K562 treated with DMSO at 1 percent for 24 hours (cell line): Measurements from ENCODE around the gene ZNF853. TPM values are rescaled to one million over a fixed set of nuclear protein-coding genes. Genes with fewer than 3 reads are reported as not detected.

Experiments
- total RNA-seq: library from RNA; unstranded; fragments of 300-600 nt; gene quantifications from 2 replicates; pipeline ENCODE4 v1.2.3, GENCODE V29; 2022; ENCODE audit warnings: low read depth; ENCODE audit not compliant: insufficient read depth

Gene ZNF853
- 0.10 and 0.20 TPM in 2 replicates for total RNA-seq

DNA sequence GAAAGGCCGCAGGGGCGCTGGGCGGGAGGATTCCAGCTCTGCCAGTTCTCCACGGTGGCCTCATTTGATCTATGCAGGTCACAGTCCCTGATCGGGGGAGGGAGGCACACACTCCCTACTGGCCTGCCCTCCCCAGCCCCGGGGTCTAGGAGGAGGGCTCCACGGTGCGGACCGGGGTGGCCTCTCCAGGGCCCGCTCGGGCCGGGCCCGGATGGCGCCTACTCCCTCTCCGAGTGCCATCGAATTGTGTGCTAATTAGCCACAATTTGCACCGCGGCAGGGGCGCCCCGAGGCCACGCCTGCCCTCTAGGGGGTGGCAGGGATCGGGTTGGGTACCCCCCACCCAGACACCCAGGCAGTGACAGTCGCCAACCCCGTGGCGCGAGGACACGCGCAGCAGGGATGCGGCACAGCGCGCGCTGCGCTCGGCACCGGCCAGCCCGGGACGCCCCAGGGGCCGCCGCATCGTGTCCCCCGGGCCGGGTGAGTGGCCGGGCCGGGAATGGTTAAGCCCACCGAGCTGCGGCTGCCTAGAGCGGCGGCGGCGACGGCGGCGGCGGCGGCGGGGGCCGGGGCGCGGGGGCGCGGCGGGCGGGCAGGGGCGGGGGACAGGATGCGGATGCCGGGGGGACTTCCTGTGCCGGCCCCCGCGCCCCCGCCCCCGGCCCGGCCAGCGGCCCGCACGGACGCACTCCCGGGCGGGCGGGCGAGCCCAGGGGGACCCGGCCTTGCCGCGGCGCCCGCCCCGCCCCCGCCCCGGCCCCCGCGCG is at the start of gene ZNF853:
Gene ZNF853 (plus strand): TSS at position 658 of the 770 bp plus-strand sequence. CDS start 565 bp downstream, outside the sequence.

GRCh38 chr7:6577369-6578113 is 37.9 kb upstream of the ZNF853 start, which contains the start of gene ZDHHC4:
TSS of gene ZDHHC4 (plus strand) at chr7:6577454. CDS start at chr7:6580562, 3,108 bp downstream.

DNA sequence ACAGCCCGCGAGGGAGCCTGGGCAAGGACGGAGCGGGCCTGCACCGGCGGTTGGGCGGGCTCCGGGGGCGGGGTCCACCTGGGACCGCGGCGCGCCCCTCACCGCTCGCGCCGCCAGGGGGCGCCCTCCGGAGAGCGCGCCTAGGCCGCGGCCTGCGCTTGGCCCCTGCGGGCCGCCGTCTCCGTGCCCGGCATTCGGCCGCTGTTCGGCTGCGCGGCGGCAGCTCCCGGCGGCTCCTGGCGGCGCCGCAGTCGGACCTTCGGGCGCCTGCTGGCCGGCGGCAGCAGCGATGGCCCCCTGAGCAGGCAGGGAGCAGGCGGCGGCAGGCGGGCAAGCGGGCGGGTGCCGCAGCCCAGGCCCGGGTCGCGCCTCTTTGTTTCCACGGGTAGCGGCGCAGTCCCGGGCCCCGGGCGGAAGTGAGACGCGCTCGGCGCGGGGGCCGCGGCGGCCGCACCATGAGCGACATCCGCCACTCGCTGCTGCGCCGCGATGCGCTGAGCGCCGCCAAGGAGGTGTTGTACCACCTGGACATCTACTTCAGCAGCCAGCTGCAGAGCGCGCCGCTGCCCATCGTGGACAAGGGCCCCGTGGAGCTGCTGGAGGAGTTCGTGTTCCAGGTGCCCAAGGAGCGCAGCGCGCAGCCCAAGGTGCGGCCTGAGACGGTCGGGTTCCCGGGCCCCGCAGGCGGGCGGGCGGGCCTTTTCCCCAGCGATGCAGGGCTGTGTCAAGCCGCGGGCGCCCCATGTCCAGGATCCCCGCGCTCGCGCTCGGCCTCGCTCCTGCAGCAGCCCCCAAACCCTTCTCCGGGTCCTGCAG is 25.4 kb upstream of the ZNF853 start, which contains the start of gene INTS15:
Gene INTS15 (plus strand): TSS at position 193 of the 816 bp plus-strand sequence. CDS start 263 bp downstream, at position 456.

DNA sequence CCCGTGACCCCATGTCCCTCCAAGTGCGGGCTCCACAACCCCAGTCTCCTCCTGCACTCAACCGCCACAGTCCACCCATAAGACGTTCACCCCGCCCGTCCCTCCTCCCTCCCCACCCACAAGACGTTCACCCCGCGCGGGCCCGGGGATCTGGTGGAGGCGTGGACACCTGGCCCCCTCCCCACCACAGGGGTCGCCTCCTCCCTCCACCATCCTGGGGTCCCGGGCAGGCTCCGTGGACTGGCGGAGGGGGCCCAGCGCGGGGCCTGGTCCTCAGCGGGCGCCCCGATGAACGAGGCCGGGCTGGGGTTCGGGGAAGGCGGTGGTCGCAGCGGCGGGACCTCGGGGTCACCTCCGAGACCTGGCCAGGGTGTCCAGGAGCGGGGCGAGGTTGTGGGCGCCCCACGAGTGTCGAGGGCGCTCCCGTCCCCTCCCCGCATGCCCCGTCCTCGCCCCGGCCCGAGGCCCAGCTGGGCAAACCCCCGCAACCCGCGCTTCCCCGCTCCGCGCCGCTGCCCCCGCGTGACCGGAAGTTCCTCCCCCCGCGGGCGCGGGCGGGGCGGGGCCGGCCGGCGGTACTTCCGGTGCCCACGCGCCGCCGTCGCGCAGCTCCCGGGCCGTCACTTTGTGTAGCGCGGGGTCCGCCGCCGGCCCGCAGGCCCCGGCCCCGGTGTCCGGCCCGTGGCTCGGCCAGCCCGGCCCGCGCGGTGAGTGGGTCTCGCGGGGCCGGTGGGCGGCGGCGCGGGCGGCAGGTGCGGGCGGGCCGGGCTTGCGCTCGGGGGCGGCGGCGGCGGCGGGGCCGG is 21.5 kb downstream of the ZNF853 start, which contains the start of gene ZNF316:
Gene ZNF316 (plus strand): TSS at position 578 of the 803 bp plus-strand sequence. CDS start 5,092 bp downstream, outside the sequence.

Other genes with a start within 250 kb of the ZNF853 start
- gene RAC1, start 241.1 kb upstream of the ZNF853 start, total RNA-seq = 158 and 163 TPM in 2 replicates
- gene DAGLB, start 167.7 kb upstream of the ZNF853 start, total RNA-seq = 21.0 and 28.3 TPM in 2 replicates
- gene KDELR2, start 131.5 kb upstream of the ZNF853 start, total RNA-seq = 56.3 and 58.8 TPM in 2 replicates
- gene GRID2IP, start 64.1 kb upstream of the ZNF853 start, total RNA-seq = not detected in 2 replicates
- 78.9 and 81.2 TPM in 2 replicates for gene ZDHHC4, start 38.2 kb upstream of the ZNF853 start, total RNA-seq
- gene INTS15, start 25.6 kb upstream of the ZNF853 start, total RNA-seq = 57.7 and 59.1 TPM in 2 replicates
- 34.0 and 35.5 TPM in 2 replicates for gene ZNF316, start 21.7 kb downstream of the ZNF853 start, total RNA-seq
- 8.4 and 11.5 TPM in 2 replicates for gene ZNF12, start 91.3 kb downstream of the ZNF853 start, total RNA-seq
- gene RSPH10B2, start 138.5 kb downstream of the ZNF853 start, total RNA-seq = not detected in 2 replicates
- 13.5 and 14.0 TPM in 2 replicates for gene CCZ1B, start 210.7 kb downstream of the ZNF853 start, total RNA-seq